HCT116 (cell line): ENCODE results near the gene HS6ST3. TPM values are rescaled to one million over a fixed set of nuclear protein-coding genes. Genes with fewer than 3 reads are reported as not detected.

Source experiments
- ATAC-seq: fragments of 200-7000 bp; cut with Tn5 transposase; 2 replicates; pipeline ENCODE4 v1.9.1; 2020; ENCODE audit warnings: mild to moderate bottlenecking, moderate library complexity
- BruUV-seq: library from RNA; stranded (reverse); fragments of 400-500 nt; replicated peaks from 2 replicates; lab custom pipeline; 2021; lab: Mats Ljungman, UMichigan
- CTCF ChIA-PET: fragments of 300-600 bp; sonication (Branson Sonifier 250); formaldehyde crosslinking; loops from one replicate; lab custom pipeline; 2021; ENCODE audit warnings: antibody characterized with exemption; lab: Charles Lee
- POLR2A ChIA-PET: fragments of 300-600, 350-600 bp; sonication (Branson Sonifier 250); formaldehyde crosslinking; loops from one replicate; lab custom pipeline; 2021; ENCODE audit warnings: antibody characterized with exemption; lab: Charles Lee
- RAD21 ChIA-PET, 2 experiments: fragments of 300-600 bp; sonication (Branson Sonifier 250); formaldehyde crosslinking; loops; one replicate each; lab custom pipeline; 2023; ENCODE audit warnings: low total read pairs in 2 of 2; ENCODE audit not compliant: uncharacterized antibody in 2 of 2, unreplicated experiment in 2 of 2, low non-redundant PET in 1 of 2; lab: Charles Lee
- DNase-seq: peaks from one replicate; pipeline ENCODE4 v3.0.0-alpha.2; 2010; ENCODE audit warnings: low read depth, low spot score
- H2AFZ ChIP-seq: fragments of 200-600 bp; shearing (Covaris generic), sonication (generic); 2 replicates; pipeline ENCODE4 v1.6.1; 2017; ENCODE audit warnings: low read depth, mixed run types, mixed read lengths, antibody characterized with exemption, low read length; ENCODE audit not compliant: poor library complexity, severe bottlenecking
- H3K27ac ChIP-seq: 2 replicates; pipeline ENCODE4 v1.5.1; 2012; ENCODE audit warnings: low read depth, low read length
- H3K27me3 ChIP-seq: fragments of 200-600 bp; sonication (generic); 2 replicates; pipeline ENCODE4 v1.6.1; 2016; ENCODE audit warnings: mixed run types, low read length, mixed read lengths; ENCODE audit not compliant: insufficient read depth
- H3K36me3 ChIP-seq, 2 experiments: fragments of 200-500 bp in 1 of 2; fragments of 200-600 bp in 1 of 2; sonication (Bioruptor generic) in 1 of 2; sonication (generic) in 1 of 2; 2 replicates each; pipeline versions ENCODE4 v1.5.1 to v1.6.1; 2014 to 2016; ENCODE audit warnings: low read length in 2 of 2, inconsistent platforms in 1 of 2, mixed read lengths in 1 of 2, mixed run types in 1 of 2; ENCODE audit not compliant: insufficient read depth in 2 of 2, control insufficient read depth in 1 of 2
- H3K4me1 ChIP-seq, 2 experiments: fragments of 200-600 bp in 1 of 2; sonication (generic) in 1 of 2; 2 replicates each; pipeline versions ENCODE4 v1.5.1 to v1.6.1; 2012 to 2017; ENCODE audit warnings: low read length in 2 of 2, inconsistent platforms in 1 of 2, mild to moderate bottlenecking in 1 of 2, mixed read lengths in 1 of 2, mixed run types in 1 of 2, moderate library complexity in 1 of 2; ENCODE audit not compliant: insufficient read depth in 2 of 2, control insufficient read depth in 1 of 2
- H3K4me2 ChIP-seq: fragments of 200-600 bp; sonication (generic); 2 replicates; pipeline ENCODE4 v1.6.1; 2017; ENCODE audit warnings: mixed run types, low read length, mixed read lengths
- H3K4me3 ChIP-seq, 2 experiments: fragments of 200-600 bp in 1 of 2; sonication (generic) in 1 of 2; replicated peaks in 1 of 2; 2 replicates each; pipeline ENCODE4 v1.5.1; 2011 to 2016; ENCODE audit warnings: low read length in 2 of 2, control low read depth in 1 of 2, low read depth in 1 of 2, mild to moderate bottlenecking in 1 of 2, mixed read lengths in 1 of 2, mixed run types in 1 of 2
- H3K79me2 ChIP-seq: fragments of 200-600 bp; sonication (generic); 2 replicates; pipeline ENCODE4 v1.6.1; 2017; ENCODE audit warnings: mild to moderate bottlenecking, mixed run types, low read length, moderate library complexity, mixed read lengths; ENCODE audit not compliant: insufficient read depth
- H3K9ac ChIP-seq: fragments of 200-600 bp; sonication (generic); 2 replicates; pipeline ENCODE4 v1.6.1; 2016; ENCODE audit warnings: low read length, mixed read lengths
- H3K9me2 ChIP-seq: fragments of 200-600 bp; sonication (generic), shearing (Covaris generic); 2 replicates; pipeline ENCODE4 v1.6.1; 2017; ENCODE audit warnings: mixed run types, mild to moderate bottlenecking, moderate library complexity; ENCODE audit not compliant: insufficient read depth
- H3K9me3 ChIP-seq, 2 experiments: fragments of 200-500 bp in 1 of 2; fragments of 200-600 bp in 1 of 2; sonication (Bioruptor generic) in 1 of 2; sonication (generic) in 1 of 2; 2 replicates each; pipeline ENCODE4 v1.6.1; 2014 to 2017; ENCODE audit warnings: low read length in 2 of 2, mixed read lengths in 2 of 2, inconsistent platforms in 1 of 2, low read depth in 1 of 2, mild to moderate bottlenecking in 1 of 2, mixed run types in 1 of 2, moderate library complexity in 1 of 2; ENCODE audit not compliant: control insufficient read depth in 1 of 2, insufficient read depth in 1 of 2
- H4K20me1 ChIP-seq: fragments of 200-600 bp; sonication (generic), shearing (Covaris generic); 2 replicates; pipeline ENCODE4 v1.6.1; 2017; ENCODE audit warnings: mixed run types, mild to moderate bottlenecking, moderate library complexity; ENCODE audit not compliant: insufficient read depth
- ATF3 ChIP-seq: IDR thresholded peaks from 2 replicates; pipeline ENCODE4 v1.6.1; 2012
- EGR1 ChIP-seq: IDR thresholded peaks from 2 replicates; pipeline ENCODE4 v1.6.1; 2012; ENCODE audit warnings: low read depth
- ELF1 ChIP-seq: IDR thresholded peaks from 2 replicates; pipeline ENCODE4 v1.6.1; 2012; ENCODE audit warnings: low read depth, borderline replicate concordance
- FOSL1 ChIP-seq: IDR thresholded peaks from 2 replicates; pipeline ENCODE4 v1.6.1; 2012; ENCODE audit warnings: low read depth
- RAD21 ChIP-seq: IDR thresholded peaks from 2 replicates; pipeline ENCODE4 v1.6.1; 2012; ENCODE audit warnings: low read depth, mild to moderate bottlenecking
- SRF ChIP-seq: IDR thresholded peaks from 2 replicates; pipeline ENCODE4 v1.6.1; 2012; ENCODE audit warnings: low read depth
- ZBTB33 ChIP-seq: IDR thresholded peaks from 2 replicates; pipeline ENCODE4 v1.6.1; 2011; ENCODE audit warnings: mild to moderate bottlenecking, low read length, moderate library complexity; ENCODE audit not compliant: insufficient replicate concordance; ENCODE audit errors: extremely low read depth
- ZFX ChIP-seq: fragments of 450-650 bp; IDR thresholded peaks from 2 replicates; pipeline ENCODE4 v1.6.1; 2017
- ZNF274 ChIP-seq: fragments of 200-500 bp; sonication (Bioruptor generic); IDR thresholded peaks from 2 replicates; pipeline ENCODE4 v1.6.1; 2014; ENCODE audit warnings: mild to moderate bottlenecking, low read depth, low read length, inconsistent platforms
- intact Hi-C: fragments of 100-400 bp; cut with micrococcal nuclease; formaldehyde crosslinking; loops from 2 replicates; pipeline ENCODE4 v1.10.0; 2022
- total RNA-seq: library from RNA; stranded (reverse); gene quantifications from one replicate; pipeline ENCODE4 v1.2.1, GENCODE V29; 2021; ENCODE audit not compliant: unreplicated experiment
- TF ChIP-seq, protein P1 (sequence below), 3 experiments: fragments of 200-600 bp in 1 of 3; sonication (generic) in 1 of 3; IDR thresholded peaks in 2 of 3; conservative IDR thresholded peaks in 1 of 3; 2 replicates each; pipeline ENCODE4 v1.5.1; 2012 to 2017; ENCODE audit warnings: low read depth in 2 of 3, low read length in 2 of 3, antibody characterized with exemption in 1 of 3, borderline replicate concordance in 1 of 3, control low read depth in 1 of 3, mild to moderate bottlenecking in 1 of 3, mixed read lengths in 1 of 3, mixed run types in 1 of 3, moderate library complexity in 1 of 3; ENCODE audit not compliant: insufficient read depth in 1 of 3

The HS6ST3 gene
- total RNA-seq, 1 experiment from 2014 or later = 0.10 TPM

GRCh38 chr13:96785986-96786385 lies 696.1 kb downstream of the HS6ST3 start (continued):
- no peak for TF ChIP-seq ATF3
- TF ChIP-seq ZBTB33 = no peak
- TF ChIP-seq ZFX = no peak
- TF ChIP-seq ZNF274 = no peak
- no peak for TF ChIP-seq SRF
- TF ChIP-seq FOSL1 = no peak
- TF ChIP-seq EGR1 = no peak
- TF ChIP-seq RAD21 = no peak
- TF ChIP-seq ELF1 = no peak

GRCh38 chr13:96792188-96792587 lies 702.3 kb downstream of the HS6ST3 start:
- no peak overlapping the region for H2AFZ ChIP-seq
- H3K4me1 ChIP-seq = no peaks in the 10 kb centered on the region
- no TSS peak for BruUV-seq
- H3K9me3 ChIP-seq = no peaks in the 10 kb centered on the region
- no peak overlapping the region for H3K4me3 ChIP-seq
- intact Hi-C loops = no loop called here
- H3K27me3 ChIP-seq = no peaks in the 10 kb centered on the region
- ChIA-PET CTCF (no interaction called here), RAD21 (no interaction called here), POLR2A (no interaction called here)
- no peaks in the 10 kb centered on the region for H3K79me2 ChIP-seq
- DNase-seq (no peak), ATAC-seq (no peak)
- no peak overlapping the region for H3K4me2 ChIP-seq
- no peak for TF ChIP-seq ZNF274
- TF ChIP-seq, protein P1, sequence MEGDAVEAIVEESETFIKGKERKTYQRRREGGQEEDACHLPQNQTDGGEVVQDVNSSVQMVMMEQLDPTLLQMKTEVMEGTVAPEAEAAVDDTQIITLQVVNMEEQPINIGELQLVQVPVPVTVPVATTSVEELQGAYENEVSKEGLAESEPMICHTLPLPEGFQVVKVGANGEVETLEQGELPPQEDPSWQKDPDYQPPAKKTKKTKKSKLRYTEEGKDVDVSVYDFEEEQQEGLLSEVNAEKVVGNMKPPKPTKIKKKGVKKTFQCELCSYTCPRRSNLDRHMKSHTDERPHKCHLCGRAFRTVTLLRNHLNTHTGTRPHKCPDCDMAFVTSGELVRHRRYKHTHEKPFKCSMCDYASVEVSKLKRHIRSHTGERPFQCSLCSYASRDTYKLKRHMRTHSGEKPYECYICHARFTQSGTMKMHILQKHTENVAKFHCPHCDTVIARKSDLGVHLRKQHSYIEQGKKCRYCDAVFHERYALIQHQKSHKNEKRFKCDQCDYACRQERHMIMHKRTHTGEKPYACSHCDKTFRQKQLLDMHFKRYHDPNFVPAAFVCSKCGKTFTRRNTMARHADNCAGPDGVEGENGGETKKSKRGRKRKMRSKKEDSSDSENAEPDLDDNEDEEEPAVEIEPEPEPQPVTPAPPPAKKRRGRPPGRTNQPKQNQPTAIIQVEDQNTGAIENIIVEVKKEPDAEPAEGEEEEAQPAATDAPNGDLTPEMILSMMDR (IDR thresholded peaks at IDR 0.05 in 2 of 3, conservative IDR thresholded peaks at IDR 0.05 in 1 of 3; ENCODE audit: borderline replicate concordance in 1 of 3, insufficient read depth in 1 of 3, low read depth in 2 of 3, low read length in 2 of 3) = peak in 1 of 3 experiments; percentile 19; a peak in 1 of 6 replicates
- H3K9me2 ChIP-seq = no peaks in the 10 kb centered on the region
- H3K36me3 ChIP-seq = no peaks in the 10 kb centered on the region
- no peak overlapping the region for H3K9ac ChIP-seq
- no peak overlapping the region for H3K27ac ChIP-seq
- no peaks in the 10 kb centered on the region for H4K20me1 ChIP-seq
